Esophagus muscularis mucosa (tissue), 4 donors: Measurements from ENCODE around the gene TMEM97. TPM values are rescaled to one million over a fixed set of nuclear protein-coding genes. Genes with fewer than 3 reads are reported as not detected.

Experiments
- DNase-seq: peaks from one replicate; pipeline ENCODE4 v3.0.0-alpha.2; 2017; ENCODE audit errors: extremely low spot score
- H3K27ac ChIP-seq, 4 donors: fragments of 200-600 bp; sonication (generic); replicated peaks in 1 of 4; 1 replicate in 3 of 4; 2 replicates in 1 of 4; pipeline ENCODE4 v1.5.1; 2016 to 2019; ENCODE audit warnings: mild to moderate bottlenecking in 1 of 4
- H3K27me3 ChIP-seq, 4 donors: fragments of 200-600 bp; sonication (generic); one replicate each; pipeline versions ENCODE4 v1.5.1 to v1.6.0; 2016 to 2019
- H3K36me3 ChIP-seq, 4 donors: fragments of 200-600 bp; sonication (generic); one replicate each; pipeline ENCODE4 v1.5.1; 2016 to 2019
- H3K4me1 ChIP-seq, 4 donors: fragments of 200-600 bp; sonication (generic); one replicate each; pipeline ENCODE4 v1.5.1; 2016 to 2019
- H3K4me3 ChIP-seq, 4 donors: fragments of 200-600 bp; sonication (generic); 1 replicate in 2 of 4; 2 replicates in 2 of 4; pipeline ENCODE4 v1.5.1; 2016 to 2019; ENCODE audit warnings: mild to moderate bottlenecking in 4 of 4, moderate library complexity in 1 of 4
- H3K9me3 ChIP-seq, 4 donors: fragments of 200-600 bp; sonication (generic); 1 replicate in 3 of 4; 2 replicates in 1 of 4; pipeline ENCODE4 v1.5.1; 2016 to 2019
- CTCF ChIP-seq, 3 experiments: fragments of 200-600 bp in 2 of 3; fragments of 450-650 bp in 1 of 3; sonication (generic) in 2 of 3; IDR thresholded peaks; one replicate each; pipeline ENCODE4 v1.5.1; 2017 to 2019; ENCODE audit warnings: antibody characterized with exemption in 3 of 3, mild to moderate bottlenecking in 2 of 3, moderate library complexity in 1 of 3
- EP300 ChIP-seq: sonication (generic); formaldehyde crosslinking; IDR thresholded peaks from one replicate; pipeline ENCODE4 v1.6.1; 2017; ENCODE audit warnings: antibody characterized with exemption
- POLR2A ChIP-seq: fragments of 450-650 bp; IDR thresholded peaks from one replicate; pipeline ENCODE4 v1.6.1; 2017; ENCODE audit warnings: antibody characterized with exemption, moderate library complexity, mild to moderate bottlenecking, low read depth
- POLR2AphosphoS5 ChIP-seq, 2 donors: sonication (generic); formaldehyde crosslinking; IDR thresholded peaks; one replicate each; pipeline ENCODE4 v1.6.1; 2017; ENCODE audit warnings: antibody characterized with exemption in 2 of 2
- WGBS: methylation state at CpG from one replicate; pipeline ENCODE4 v1.1.5; 2018; 5-methylcytosine and 5-hydroxymethylcytosine counted together
- intact Hi-C: fragments of 100-400 bp; cut with DNase I; formaldehyde crosslinking; loops from one replicate; pipeline ENCODE4 v1.15.1; 2023
- total RNA-seq, 4 donors: library from RNA; depleted of rRNA; stranded (reverse); fragments of >200 nt; gene quantifications; one replicate each; pipeline versions ENCODE4 v1.1.0 to v1.2.1, GENCODE V29; 2016

The TMEM97 gene
- total RNA-seq, 4 donors from 2014 or later: 5.8 to 10.8 (median 10.1) TPM

- intact Hi-C loops: no loop called here
Measured at GRCh38 chr17:28293994-28294393, 25.0 kb upstream of the TMEM97 start.

DNA sequence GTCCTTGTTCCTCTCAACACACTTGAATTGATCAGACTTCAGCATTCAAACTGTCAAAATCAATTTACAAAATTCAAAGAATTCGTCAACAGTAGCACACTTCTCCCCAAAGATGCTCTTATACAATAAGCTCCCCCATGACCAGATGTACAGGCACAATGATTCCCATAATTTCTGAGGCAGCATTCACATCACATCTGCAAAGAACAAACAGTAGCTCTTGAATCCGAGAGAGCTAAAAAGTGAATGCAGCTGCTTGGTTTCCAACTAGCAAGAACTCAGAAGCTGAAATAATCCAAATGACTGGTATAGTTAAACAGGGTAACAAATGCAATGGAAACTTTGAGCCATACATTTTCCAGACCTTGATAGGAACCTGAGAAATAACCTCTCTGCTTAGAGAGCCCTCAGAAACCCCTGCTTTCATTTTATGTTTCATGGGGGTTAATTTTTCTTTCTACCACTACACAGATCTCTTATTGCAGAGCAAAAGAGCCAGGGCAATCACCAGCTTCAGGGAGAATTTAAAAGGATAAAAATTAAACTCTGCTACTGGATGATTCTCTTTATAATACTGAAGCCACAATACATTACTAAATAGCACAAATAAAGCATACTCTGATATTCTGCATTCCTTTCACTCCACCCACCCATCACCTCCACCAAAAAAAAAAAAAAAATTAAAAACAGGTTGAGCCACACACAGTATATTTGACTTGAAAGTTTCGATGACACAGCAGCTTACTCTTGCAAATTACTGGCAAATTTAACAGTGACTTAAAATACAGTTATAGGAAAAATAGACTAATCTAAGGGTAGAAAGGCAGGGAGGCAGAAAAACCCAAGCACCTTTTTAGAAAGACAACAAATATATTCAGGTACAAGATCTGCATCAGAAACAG, 23.1 kb upstream of the TMEM97 start:
- intact Hi-C loops: no loop called here
- H3K27ac ChIP-seq: no peak overlapping the region
- no peaks in the 10 kb centered on the region for H3K36me3 ChIP-seq
- WGBS: 56% methylated on average over 3 of the region's 3 CpGs
- no peak overlapping the region for H3K4me3 ChIP-seq
- no peaks in the 10 kb centered on the region for H3K4me1 ChIP-seq
- no peaks in the 10 kb centered on the region for H3K9me3 ChIP-seq
- no peak for DNase-seq
- TF ChIP-seq POLR2AphosphoS5 (IDR thresholded peaks at IDR 0.05) (no peak), POLR2A (no peak), CTCF (IDR thresholded peaks at IDR 0.05) (no peak), EP300 (no peak)
- peaks cover 0 to 29% (median 2%) of the 10 kb centered on the region in 4 donors for H3K27me3 ChIP-seq

More at GRCh38 chr17:28293994-28294393, 25.0 kb upstream of the TMEM97 start:
- no peak for DNase-seq
- Histone ChIP-seq H3K27me3 (peaks cover 0 to 25% (median 2%) of the 10 kb centered on the region in 4 donors), H3K36me3 (no peaks in the 10 kb centered on the region), H3K4me3 (no peak overlapping the region), H3K9me3 (no peaks in the 10 kb centered on the region), H3K27ac (no peak overlapping the region), H3K4me1 (no peaks in the 10 kb centered on the region)
- 82% methylated on average over 6 of the region's 6 CpGs for WGBS
- no peak for TF ChIP-seq POLR2A
- no peak for TF ChIP-seq EP300
- TF ChIP-seq POLR2AphosphoS5 (IDR thresholded peaks at IDR 0.05): no peak

DNA sequence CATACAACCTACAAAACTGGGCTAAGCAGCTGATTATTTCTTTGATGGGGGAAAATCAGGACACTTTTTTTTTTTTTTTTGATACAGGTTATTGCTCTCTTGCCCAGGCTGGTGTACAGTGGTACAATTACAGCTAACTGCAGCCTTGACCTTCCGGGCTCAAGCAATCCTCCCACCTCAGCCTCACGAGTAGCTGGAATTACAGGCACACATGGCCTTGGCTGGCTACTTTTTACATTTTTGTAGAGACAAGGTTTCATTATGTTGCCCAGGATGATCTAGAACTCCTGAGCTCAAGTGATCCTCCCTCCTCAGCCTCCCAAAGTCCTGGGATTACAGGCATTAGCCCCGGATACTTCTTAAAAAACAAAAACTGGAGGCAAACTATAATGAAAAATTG, 20.6 kb upstream of the TMEM97 start:
- no peak for DNase-seq
- peaks cover 0 to 22% (median 2%) of the 10 kb centered on the region in 4 donors for H3K27me3 ChIP-seq
- no peaks in the 10 kb centered on the region for H3K9me3 ChIP-seq
- H3K4me1 ChIP-seq: no peaks in the 10 kb centered on the region
- no peaks in the 10 kb centered on the region for H3K36me3 ChIP-seq
- no peak for TF ChIP-seq CTCF (IDR thresholded peaks at IDR 0.05)
- TF ChIP-seq POLR2AphosphoS5 (IDR thresholded peaks at IDR 0.05): no peak
- no peak for TF ChIP-seq POLR2A
- no peak for TF ChIP-seq EP300
- no peak overlapping the region for H3K4me3 ChIP-seq
- 86% methylated on average over 3 of the region's 3 CpGs for WGBS
- intact Hi-C loops: no loop called here
- no peak overlapping the region for H3K27ac ChIP-seq

- Histone ChIP-seq H3K4me3 (no peak overlapping the region), H3K36me3 (no peaks in the 10 kb centered on the region), H3K9me3 (no peaks in the 10 kb centered on the region), H3K27me3 (peaks cover 0 to 23% (median 11%) of the 10 kb centered on the region in 4 donors), H3K4me1 (no peaks in the 10 kb centered on the region), H3K27ac (no peak overlapping the region)
- intact Hi-C loops: no loop called here
- 29% methylated on average over 19 of the region's 38 CpGs for WGBS
- TF ChIP-seq POLR2A (no peak), EP300 (no peak), CTCF (IDR thresholded peaks at IDR 0.05) (no peak), POLR2AphosphoS5 (IDR thresholded peaks at IDR 0.05) (no peak)
- DNase-seq: no peak
Measured at GRCh38 chr17:28306954-28307401, 12.0 kb upstream of the TMEM97 start.

- no peak for DNase-seq
- Histone ChIP-seq H3K27ac (no peak overlapping the region), H3K4me3 (no peak overlapping the region), H3K9me3 (no peaks in the 10 kb centered on the region), H3K36me3 (no peaks in the 10 kb centered on the region), H3K27me3 (no peaks in the 10 kb centered on the region), H3K4me1 (peaks cover 7 to 10% (median 9%) of the 10 kb centered on the region in 4 donors)
- TF ChIP-seq CTCF (IDR thresholded peaks at IDR 0.05): no peak
- no peak for TF ChIP-seq POLR2A
- TF ChIP-seq POLR2AphosphoS5 (IDR thresholded peaks at IDR 0.05): no peak
- no peak for TF ChIP-seq EP300
- intact Hi-C loops: no loop called here
- WGBS: 82% methylated on average over 2 of the region's 2 CpGs
Measured at GRCh38 chr17:28313841-28314240, 5.2 kb upstream of the TMEM97 start.
